ENCODE data around the gene MDFI. TPM values are rescaled to one million over a fixed set of nuclear protein-coding genes. Genes with fewer than 3 reads are reported as not detected.

MDFI gene
- total RNA-seq, 1 donor from 2014 or later: 29.5 TPM

DNA sequence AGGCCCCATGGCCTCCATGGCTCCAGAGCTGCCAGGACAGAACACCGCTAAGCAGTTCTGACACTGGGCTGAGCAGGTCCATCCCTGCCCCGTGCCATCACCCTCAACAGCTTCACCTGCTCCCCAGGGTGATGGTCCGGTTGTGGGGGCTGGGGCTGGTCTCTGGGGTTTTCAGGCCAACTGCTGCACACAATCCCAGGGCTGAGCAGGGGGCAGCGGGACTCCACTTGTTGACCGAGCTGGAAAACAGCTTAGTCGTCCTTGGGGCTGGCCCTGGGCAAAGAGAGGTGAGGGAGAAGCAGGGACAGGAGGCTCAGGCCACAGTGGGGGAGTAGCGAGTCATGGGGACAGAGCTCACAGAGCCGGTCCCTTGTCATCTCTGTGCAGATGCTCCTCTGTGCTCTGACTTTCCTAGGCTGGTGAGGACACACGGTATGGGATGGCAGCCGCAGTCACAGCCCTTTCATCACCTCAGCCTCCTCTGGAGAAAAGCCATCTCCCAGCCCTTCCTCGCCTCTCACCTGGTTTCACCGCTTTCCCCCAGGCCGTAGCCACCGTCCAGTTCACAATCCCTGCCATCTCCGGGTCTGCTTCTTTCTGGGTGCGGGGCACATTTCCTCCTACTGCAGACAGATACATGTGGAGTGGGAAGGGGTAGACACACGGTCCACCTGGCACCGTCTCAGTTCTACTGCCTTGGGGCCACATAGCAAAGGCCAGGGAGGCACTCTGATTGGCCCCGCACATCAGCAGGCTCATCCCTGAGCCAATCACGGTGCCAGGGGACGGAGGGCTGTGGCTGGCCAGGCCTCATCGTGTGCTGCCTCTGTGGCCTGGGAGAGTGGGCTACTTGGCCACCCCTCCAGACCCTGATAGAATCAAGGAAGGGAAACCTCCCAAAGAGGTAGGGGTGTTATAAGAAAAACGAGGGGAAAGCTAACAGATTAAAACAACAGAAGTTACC is 19.1 kb downstream of the MDFI start:
- Histone ChIP-seq H3K79me2 (ENCODE audit: low read depth) (no peaks in the 10 kb centered on the region), H4K20me1 (ENCODE audit: low read depth) (no peaks in the 10 kb centered on the region), H3K4me1 (peaks cover 11% of the 10 kb centered on the region), H3K9me3 (ENCODE audit: low read depth) (no peaks in the 10 kb centered on the region), H3F3A (ENCODE audit: low read depth) (no peaks in the 10 kb centered on the region), H3K9ac (no peak overlapping the region), H3K36me3 (no peaks in the 10 kb centered on the region), H3K4me3 (no peak overlapping the region), H3K27ac (no peak overlapping the region), H3K4me2 (no peak overlapping the region), H2AFZ (replicated peaks) (no peak overlapping the region), H3K27me3 (no peaks in the 10 kb centered on the region)
- Mint-ChIP-seq H3K36me3 (no peaks in the 10 kb centered on the region), H3K9me3 (no peaks in the 10 kb centered on the region), H3K27me3 (ENCODE audit: insufficient read depth, low read depth) (peaks cover 15% of the 10 kb centered on the region), H3K27ac (peak overlapping the region; percentile 93), H3K4me1 (peaks cover 19% of the 10 kb centered on the region), H3K4me3 (no peak overlapping the region)
- no peak for DNase-seq (ENCODE audit: low spot score)
- TF ChIP-seq EZH2 (IDR thresholded peaks at IDR 0.05): no peak
- TF ChIP-seq EZH2phosphoT487 (IDR thresholded peaks at IDR 0.05): no peak
- TF ChIP-seq, protein P1, sequence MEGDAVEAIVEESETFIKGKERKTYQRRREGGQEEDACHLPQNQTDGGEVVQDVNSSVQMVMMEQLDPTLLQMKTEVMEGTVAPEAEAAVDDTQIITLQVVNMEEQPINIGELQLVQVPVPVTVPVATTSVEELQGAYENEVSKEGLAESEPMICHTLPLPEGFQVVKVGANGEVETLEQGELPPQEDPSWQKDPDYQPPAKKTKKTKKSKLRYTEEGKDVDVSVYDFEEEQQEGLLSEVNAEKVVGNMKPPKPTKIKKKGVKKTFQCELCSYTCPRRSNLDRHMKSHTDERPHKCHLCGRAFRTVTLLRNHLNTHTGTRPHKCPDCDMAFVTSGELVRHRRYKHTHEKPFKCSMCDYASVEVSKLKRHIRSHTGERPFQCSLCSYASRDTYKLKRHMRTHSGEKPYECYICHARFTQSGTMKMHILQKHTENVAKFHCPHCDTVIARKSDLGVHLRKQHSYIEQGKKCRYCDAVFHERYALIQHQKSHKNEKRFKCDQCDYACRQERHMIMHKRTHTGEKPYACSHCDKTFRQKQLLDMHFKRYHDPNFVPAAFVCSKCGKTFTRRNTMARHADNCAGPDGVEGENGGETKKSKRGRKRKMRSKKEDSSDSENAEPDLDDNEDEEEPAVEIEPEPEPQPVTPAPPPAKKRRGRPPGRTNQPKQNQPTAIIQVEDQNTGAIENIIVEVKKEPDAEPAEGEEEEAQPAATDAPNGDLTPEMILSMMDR (IDR thresholded peaks at IDR 0.05): no peak

DNA sequence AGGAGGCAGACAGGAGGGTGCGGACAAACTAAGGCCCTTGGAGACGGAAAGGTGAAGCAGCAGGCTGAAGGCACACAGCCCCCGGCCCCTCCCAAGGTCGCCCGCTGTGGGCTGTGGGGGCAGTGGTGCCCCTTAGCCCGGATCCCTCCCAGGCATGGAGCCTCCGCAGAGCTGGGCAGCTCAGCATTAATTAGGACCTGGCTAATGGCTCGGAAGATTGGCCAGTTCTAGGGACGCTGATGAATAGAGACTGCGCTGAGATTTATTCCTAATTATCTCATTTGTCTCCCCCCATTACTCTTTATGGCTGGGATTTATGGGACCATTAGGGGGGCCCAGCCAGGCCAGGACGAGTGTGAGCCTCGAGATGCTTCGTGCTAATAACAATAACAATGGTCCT is 20.4 kb downstream of the MDFI start:
- peaks cover 16% of the 10 kb centered on the region for H3K27me3 Mint-ChIP-seq (ENCODE audit: insufficient read depth, low read depth)
- no peak overlapping the region for H3K4me3 Mint-ChIP-seq
- Histone ChIP-seq H3K4me3 (no peak overlapping the region), H3K27me3 (no peaks in the 10 kb centered on the region), H3K36me3 (no peaks in the 10 kb centered on the region), H3K4me1 (peaks cover 15% of the 10 kb centered on the region), H2AFZ (replicated peaks) (no peak overlapping the region), H3K9ac (no peak overlapping the region), H4K20me1 (ENCODE audit: low read depth) (no peaks in the 10 kb centered on the region), H3K4me2 (no peak overlapping the region), H3K9me3 (ENCODE audit: low read depth) (no peaks in the 10 kb centered on the region), H3K27ac (no peak overlapping the region), H3K79me2 (ENCODE audit: low read depth) (no peaks in the 10 kb centered on the region), H3F3A (ENCODE audit: low read depth) (no peaks in the 10 kb centered on the region)
- peaks cover 19% of the 10 kb centered on the region for H3K4me1 Mint-ChIP-seq
- H3K27ac Mint-ChIP-seq: no peak overlapping the region
- no peak for DNase-seq (ENCODE audit: low spot score)
- no peak for TF ChIP-seq EZH2 (IDR thresholded peaks at IDR 0.05)
- no peak for TF ChIP-seq EZH2phosphoT487 (IDR thresholded peaks at IDR 0.05)
- TF ChIP-seq, protein P1 (IDR thresholded peaks at IDR 0.05): no peak
- H3K9me3 Mint-ChIP-seq: no peaks in the 10 kb centered on the region
- H3K36me3 Mint-ChIP-seq: no peaks in the 10 kb centered on the region

DNA sequence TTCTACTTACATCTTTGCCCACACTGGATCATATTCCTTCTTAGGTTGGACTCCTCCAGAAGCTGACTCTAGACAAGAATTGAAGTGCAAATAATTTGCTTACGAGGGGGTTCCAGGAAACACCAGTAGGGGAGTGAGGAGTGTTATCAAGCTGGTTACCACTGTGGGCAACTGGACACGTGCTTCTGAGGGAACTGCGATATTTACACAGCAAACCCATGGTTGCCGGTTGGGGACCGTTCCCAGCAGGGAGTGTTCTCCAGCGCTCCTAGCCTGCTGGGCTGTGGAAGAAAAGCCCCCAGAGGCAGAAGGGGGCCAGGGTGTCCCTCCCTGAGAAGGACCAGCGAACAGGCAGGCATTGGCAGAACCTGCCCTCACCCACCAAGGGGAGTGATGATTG is 21.7 kb downstream of the MDFI start:
- H3K36me3 Mint-ChIP-seq: no peaks in the 10 kb centered on the region
- no peak for DNase-seq (ENCODE audit: low spot score)
- no peaks in the 10 kb centered on the region for H3K79me2 ChIP-seq (ENCODE audit: low read depth)
- no peaks in the 10 kb centered on the region for H4K20me1 ChIP-seq (ENCODE audit: low read depth)
- TF ChIP-seq EZH2phosphoT487 (IDR thresholded peaks at IDR 0.05): no peak
- TF ChIP-seq, protein P1 (IDR thresholded peaks at IDR 0.05): no peak
- TF ChIP-seq EZH2 (IDR thresholded peaks at IDR 0.05): no peak
- H3K4me3 ChIP-seq: no peak overlapping the region
- H3K9me3 Mint-ChIP-seq: no peaks in the 10 kb centered on the region
- no peak overlapping the region for H3K9ac ChIP-seq
- H2AFZ ChIP-seq (replicated peaks): no peak overlapping the region
- no peaks in the 10 kb centered on the region for H3K9me3 ChIP-seq (ENCODE audit: low read depth)
- H3K27ac ChIP-seq: no peak overlapping the region
- peaks cover 17% of the 10 kb centered on the region for H3K4me1 Mint-ChIP-seq
- H3K27me3 Mint-ChIP-seq (ENCODE audit: insufficient read depth, low read depth): peaks cover 16% of the 10 kb centered on the region
- no peak overlapping the region for H3K4me2 ChIP-seq
- no peak overlapping the region for H3K4me3 Mint-ChIP-seq
- no peaks in the 10 kb centered on the region for H3K36me3 ChIP-seq
- H3F3A ChIP-seq (ENCODE audit: low read depth): no peaks in the 10 kb centered on the region
- H3K27ac Mint-ChIP-seq: no peak overlapping the region
- H3K4me1 ChIP-seq: peaks cover 22% of the 10 kb centered on the region
- no peaks in the 10 kb centered on the region for H3K27me3 ChIP-seq

Data from neural progenitor cell (in vitro differentiated cells).